Fibroblast of villous mesenchyme (primary cell): ENCODE results near the gene MAP2K1. TPM values are rescaled to one million over a fixed set of nuclear protein-coding genes. Genes with fewer than 3 reads are reported as not detected.

Experiments
- DNase-seq: peaks from one replicate; pipeline ENCODE4 v3.0.0-alpha.2; 2010; ENCODE audit warnings: low read depth
- H3K4me3 ChIP-seq: 2 replicates; pipeline ENCODE4 v1.5.1; 2011; ENCODE audit warnings: low read depth, mild to moderate bottlenecking, low read length
- total RNA-seq: library from RNA; depleted of rRNA; stranded (reverse); fragments of >200 nt; gene quantifications from 2 replicates; pipeline ENCODE4 v1.2.3, GENCODE V29; 2012
- TF ChIP-seq, protein P1 (sequence below): IDR thresholded peaks from 2 replicates; pipeline ENCODE4 v1.5.1; 2012; ENCODE audit warnings: low read depth, mild to moderate bottlenecking, low read length; ENCODE audit not compliant: insufficient read depth

Gene MAP2K1
- total RNA-seq, 1 donor = 26.3 TPM

GRCh38 chr15:66404122-66404521, 17.4 kb downstream of the MAP2K1 start:
- DNase-seq = no peak
- no peak overlapping the region for H3K4me3 ChIP-seq
- TF ChIP-seq, protein P1, sequence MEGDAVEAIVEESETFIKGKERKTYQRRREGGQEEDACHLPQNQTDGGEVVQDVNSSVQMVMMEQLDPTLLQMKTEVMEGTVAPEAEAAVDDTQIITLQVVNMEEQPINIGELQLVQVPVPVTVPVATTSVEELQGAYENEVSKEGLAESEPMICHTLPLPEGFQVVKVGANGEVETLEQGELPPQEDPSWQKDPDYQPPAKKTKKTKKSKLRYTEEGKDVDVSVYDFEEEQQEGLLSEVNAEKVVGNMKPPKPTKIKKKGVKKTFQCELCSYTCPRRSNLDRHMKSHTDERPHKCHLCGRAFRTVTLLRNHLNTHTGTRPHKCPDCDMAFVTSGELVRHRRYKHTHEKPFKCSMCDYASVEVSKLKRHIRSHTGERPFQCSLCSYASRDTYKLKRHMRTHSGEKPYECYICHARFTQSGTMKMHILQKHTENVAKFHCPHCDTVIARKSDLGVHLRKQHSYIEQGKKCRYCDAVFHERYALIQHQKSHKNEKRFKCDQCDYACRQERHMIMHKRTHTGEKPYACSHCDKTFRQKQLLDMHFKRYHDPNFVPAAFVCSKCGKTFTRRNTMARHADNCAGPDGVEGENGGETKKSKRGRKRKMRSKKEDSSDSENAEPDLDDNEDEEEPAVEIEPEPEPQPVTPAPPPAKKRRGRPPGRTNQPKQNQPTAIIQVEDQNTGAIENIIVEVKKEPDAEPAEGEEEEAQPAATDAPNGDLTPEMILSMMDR = no peak

DNA sequence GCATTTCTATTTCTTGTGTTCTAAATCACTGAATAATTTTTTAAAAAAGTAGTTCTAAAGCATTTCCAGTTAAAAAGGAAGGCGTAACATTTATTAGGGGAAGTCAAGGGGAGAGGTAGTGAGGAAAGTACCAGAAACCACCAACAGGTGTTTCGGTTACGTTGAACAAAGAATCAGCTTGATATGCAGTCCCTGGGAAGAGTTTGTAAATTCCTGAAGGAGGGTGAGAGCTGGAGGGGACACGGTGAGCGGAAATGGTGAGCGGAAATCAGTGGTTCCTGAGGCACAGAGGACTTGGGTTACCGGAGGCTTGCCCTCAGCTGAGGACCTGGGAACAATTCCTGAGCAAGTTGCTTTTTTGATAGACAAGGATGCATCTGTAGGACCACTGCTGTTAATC, 17.8 kb downstream of the MAP2K1 start:
- DNase-seq = no peak
- H3K4me3 ChIP-seq = no peak overlapping the region
- TF ChIP-seq, protein P1 = no peak

DNA sequence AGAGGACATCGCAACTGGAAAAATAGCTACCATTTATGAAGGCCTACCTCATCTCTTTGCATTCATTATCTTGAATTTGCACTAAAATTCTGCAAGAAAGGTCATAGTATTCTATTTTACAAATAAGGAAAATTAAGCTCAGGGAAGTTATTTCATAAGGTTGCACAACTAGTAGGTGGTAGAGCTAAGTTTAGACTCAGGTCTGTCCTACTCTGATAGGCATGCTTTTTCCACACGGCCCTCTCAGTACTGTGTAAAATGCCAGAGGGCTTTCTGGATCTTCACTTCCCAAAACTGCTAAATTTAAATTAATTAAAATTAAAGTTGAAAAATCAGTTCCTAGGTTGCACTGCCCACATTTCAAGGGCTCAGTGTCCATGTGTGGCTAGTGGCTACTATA, 18.3 kb downstream of the MAP2K1 start:
- no peak for DNase-seq
- TF ChIP-seq, protein P1 = no peak
- no peak overlapping the region for H3K4me3 ChIP-seq

DNA sequence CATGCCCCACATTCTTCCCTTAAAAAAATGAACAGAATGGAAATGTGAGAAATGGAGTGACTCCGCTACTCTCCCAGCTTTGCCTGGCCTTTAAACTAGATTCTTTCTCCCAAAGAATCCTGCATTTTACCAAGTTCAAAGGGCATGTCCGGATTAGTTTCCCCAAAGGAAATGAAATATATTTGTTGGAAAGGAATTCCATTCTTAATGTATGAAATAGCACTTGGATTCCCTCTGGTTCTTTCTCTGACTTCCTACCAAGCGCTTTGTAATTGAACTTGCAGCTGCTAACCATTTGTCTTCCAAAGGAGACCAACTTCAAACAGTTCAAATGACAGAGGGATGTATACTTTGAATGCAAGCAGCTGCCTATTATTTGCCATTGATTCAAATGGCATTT, 18.9 kb downstream of the MAP2K1 start:
- H3K4me3 ChIP-seq = no peak overlapping the region
- DNase-seq = no peak
- TF ChIP-seq, protein P1 = no peak

DNA sequence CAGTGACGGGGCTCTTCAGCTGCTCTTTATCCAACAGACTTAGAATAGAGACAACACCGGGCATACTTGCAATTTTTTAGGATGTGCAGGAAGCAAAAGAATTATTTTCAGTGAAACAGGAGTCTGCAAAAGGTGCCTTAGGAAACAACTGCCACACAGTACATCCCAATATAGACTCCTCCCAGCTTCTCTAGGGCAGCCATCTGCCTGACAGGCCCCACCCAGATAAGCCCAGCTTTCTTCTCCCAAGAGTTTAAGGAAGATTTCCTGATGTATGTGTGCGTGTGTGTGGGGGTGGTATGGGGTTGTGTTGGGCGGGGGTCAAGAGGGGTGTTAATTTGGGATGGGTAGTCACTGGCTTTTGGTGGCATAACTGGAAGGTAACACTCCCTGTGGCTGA, 21.5 kb downstream of the MAP2K1 start:
- DNase-seq = no peak
- no peak overlapping the region for H3K4me3 ChIP-seq
- TF ChIP-seq, protein P1 = no peak

GRCh38 chr15:66408675-66409282, 22.1 kb downstream of the MAP2K1 start:
- peak; percentile 79 for DNase-seq
- H3K4me3 ChIP-seq = no peak overlapping the region

More at GRCh38 chr15:66408675-66409282, 22.1 kb downstream of the MAP2K1 start:
- TF ChIP-seq, protein P1 = no peak
